ENCODE measurements around the gene ABCD2.
"Not testable (repeated sequence)": the region's sequence is repeated elsewhere in the genome, so short reads cannot be mapped to it uniquely, and the experiment has no call there.

ABCD2 gene

DNA sequence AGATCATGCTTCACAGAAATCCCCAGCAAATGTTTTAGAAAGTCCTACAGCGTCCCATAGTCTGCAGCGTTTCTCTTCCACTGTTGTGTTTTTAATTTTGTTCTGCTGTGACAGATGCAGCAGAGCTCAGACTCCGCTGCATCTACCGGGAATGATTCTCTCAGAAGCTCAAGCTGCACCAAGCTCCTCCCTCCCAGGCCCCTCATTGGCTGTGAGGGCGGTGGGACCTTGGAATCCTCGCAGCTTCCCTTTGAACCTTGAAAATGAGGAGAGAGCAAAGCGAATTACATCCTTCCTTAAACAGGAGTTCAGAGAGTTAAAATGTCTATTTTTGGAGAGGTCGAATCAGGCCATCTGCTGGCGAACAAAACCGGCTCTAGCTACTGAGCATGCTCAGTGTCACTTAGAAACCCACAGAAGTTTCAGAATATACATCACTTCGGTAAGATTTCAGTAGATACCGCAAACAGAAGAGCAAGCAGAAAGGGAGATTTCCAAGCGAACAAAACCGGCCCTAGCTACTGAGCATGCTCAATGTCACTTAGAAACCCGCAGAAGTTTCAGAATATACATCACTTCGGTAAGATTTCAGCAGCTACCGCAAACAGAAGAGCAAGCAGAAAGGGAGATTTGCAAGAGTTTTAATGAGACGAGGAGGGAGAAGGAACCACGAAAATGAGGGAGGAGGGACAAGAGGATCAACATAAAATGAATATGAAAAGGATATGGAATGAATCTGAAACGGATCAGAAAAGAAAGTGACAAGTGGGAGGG lies at the start of gene ABCD2:
ABCD2 (minus strand) TSS at position 144 of the 774 bp plus-strand sequence. CDS start 188 bp downstream, outside the sequence.
- DNase-seq = no peak

DNA sequence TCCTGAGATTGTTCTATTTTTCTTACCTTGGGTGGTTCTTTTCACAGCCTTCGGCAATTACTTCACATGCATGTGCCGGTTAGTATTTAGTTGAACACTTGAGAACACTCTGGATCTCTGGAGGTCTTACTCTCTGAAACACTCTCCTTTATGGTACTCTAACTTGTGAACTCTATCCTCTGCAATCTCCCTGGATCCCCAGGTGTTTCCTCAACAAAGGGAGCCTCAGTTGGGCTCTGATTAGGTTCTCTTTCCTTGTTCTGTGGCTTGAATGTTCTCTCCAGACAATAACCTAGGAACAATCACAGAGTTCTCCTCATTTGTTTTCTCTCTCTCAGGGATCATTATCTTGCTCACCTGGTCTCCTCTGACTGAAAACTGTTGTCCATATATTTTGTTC lies 40.5 kb upstream of the ABCD2 start:
- DNase-seq = no peak

DNA sequence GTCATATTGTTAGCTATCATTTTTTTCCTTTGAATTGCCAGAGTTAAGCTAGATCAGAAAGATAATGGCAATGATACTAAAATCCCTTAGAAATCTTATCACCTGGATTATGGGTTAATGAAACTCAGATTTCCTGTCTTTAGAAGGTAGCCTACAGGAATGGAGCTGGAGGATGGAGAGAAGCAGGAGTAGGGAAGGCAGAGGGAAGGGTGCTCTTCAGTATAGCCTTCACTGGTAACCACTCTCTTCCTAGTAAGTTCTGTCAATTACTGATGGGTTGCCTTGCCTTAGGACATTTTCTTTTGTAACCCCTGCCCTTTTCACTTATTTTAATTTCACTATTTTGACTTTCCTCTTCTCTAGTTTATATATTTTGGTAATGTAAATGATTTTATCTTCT lies 27.8 kb upstream of the ABCD2 start:
- DNase-seq = no peak

DNA sequence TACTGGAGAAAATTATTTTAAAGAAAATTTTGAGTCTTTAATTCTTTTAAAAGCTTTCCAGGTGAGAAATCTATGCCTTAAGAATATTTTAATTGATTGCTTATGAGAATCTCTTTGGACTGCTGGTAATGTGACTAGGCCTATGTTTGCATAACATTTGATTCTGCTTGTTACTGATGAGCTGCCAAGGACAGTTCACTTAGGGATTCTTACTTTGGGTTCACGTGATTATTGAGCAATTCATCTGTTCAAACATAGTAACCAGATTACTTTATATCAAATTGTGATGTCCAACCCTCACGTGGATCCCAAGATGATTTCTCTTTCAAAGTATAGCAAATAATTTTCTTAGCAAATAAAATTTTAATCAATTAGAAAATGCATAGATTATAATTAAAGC lies 27.4 kb upstream of the ABCD2 start:
- DNase-seq = no peak

DNA sequence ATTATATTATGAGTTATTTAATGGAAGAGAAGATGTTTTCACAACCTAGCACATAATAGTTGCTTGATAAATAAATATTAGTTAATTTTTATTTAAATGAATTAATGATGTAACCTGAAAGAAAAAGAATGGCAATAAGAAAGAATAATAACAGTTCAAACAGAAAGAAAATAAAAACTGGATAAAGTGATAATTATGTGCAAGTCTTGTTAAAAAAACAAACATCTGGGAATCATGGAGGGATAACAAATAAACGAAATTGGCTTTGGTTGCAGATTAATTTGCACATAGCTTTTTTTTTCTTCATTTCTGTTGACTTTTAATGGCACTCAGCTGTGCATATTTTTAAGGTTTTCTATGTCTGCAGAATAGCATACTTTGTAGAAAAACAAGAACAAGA lies 23.4 kb upstream of the ABCD2 start:
- DNase-seq = no peak

DNA sequence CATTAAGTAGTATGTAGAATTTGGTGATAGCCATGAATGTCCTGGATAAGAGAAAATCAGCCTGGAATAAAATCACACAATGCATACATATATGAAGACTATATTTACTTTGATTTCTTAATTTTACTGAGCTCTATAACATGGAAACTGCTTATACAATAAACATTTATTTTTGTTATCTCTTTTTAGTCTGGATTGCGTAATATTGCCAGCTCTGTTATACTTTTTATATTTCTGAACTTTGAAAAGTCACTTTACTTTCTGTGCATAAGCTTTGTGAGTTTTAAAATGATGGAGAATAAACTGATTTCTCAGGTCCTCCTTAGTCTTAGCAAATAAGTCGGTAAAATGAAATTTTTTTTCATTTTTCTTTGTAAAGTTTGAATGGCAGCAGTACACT lies 19.2 kb upstream of the ABCD2 start:
- no peak for DNase-seq

DNA sequence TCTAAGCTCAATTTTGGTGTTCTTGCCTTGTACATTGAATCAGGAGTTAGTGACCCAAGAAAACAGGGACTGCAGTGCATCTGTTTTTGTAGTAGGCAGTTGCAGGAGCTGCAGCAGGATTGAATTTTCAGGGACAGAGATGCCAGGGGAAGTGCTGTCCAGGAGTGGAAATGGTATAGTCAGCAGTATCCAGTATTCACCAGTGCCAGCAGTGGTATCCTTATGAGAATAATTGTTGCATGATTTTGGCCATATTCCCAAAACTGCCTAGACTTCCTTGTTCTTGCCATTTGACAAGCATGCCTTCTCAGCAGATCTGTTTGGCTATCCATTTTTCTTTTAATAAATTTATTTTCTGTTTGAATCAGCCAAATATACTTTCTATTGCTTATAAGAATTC lies 18.6 kb upstream of the ABCD2 start:
- DNase-seq = no peak

DNA sequence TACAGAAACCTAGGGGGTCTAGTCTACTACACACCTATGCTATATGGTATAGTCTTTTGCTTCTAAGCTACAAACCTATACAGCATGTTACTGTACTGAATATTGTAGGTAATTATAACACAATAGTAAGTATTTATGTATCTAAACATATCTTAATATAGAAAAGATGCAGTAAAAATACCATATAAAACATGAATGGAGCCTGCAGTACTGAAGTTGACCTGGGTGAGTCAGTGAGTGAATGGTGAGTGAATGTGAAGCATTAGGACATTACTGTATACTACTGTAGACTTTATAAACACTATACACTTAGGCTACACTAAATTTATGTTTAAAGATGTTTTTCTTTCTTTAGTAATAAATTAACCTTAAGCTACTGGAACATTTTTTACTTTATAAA lies 13.1 kb upstream of the ABCD2 start:
- DNase-seq = no peak

DNA sequence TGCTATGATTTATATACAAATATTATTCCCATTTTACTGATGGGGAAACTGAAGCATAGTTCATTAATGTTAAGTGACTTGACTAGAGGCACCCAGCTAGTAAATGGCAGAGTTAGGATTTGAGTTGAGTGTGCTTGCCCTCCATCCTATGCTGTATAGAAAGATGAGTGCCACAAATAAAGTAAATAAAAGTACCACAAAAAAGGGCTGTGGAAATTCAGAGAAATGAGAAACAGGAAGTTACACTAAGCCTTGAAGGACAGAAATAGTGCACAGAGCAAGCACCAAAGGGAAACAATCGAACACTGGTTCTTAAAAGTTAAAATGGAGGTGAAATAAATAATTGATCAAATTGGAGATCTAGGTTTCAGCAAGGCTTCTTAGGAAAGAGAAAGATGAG lies 9.2 kb upstream of the ABCD2 start:
- DNase-seq = no peak

DNA sequence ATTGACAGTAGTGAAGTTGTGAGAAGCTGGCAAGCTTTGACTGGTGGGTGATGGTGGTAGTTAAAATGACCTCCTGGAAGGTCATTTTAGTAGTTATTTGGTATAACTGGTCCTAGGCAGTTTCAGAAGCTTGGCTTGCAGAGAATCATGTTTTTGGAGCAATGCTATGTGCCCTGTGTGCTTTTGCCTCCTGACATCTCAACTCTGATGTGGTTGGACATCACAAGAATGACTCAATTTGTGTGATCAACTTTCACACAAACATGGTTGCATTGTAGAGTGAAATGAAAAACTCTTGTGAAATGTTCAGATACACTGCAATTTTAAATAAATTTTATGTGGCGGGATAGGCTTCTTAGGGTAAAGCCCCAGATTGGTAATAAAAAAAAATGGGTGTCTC lies 8.3 kb upstream of the ABCD2 start:
- DNase-seq = no peak

DNA sequence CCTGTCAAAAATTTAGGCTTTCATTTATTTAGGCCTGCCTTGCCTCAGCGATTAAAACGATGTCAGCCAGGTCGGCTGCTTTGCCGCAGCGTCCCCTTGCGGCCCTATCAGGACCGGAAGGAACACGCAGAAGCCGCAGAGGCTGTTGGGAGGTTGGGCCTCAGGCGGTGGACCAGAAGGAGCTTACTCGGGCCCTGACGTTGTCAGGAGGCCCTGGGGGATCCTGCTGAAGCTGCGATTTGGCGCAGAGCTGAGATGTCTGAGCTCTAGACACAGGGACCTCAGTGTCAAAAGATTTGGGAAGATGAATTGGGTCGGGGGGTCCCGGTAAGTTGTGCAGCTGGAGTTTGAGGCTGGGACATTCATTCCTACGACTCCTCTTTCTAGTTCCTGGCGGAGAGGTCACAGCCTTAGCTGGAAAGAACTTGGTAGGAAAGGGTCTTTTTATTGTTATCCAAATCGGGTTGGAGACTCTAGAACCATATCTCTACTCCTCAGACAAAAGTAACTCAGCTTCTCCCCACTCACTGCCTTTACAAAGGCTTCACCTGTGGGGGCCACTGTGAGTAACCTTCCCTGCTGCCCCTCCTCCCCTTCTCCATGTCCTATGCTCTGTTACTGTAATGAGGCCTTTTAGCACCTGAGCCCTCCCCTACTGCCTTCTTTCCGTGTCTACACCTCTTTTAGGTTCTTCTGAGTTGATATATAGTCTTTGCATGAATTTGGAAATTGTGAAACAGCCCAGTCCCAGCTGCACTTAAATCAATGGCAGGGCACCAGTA lies 6.6 kb upstream of the ABCD2 start:
- DNase-seq = no peak

DNA sequence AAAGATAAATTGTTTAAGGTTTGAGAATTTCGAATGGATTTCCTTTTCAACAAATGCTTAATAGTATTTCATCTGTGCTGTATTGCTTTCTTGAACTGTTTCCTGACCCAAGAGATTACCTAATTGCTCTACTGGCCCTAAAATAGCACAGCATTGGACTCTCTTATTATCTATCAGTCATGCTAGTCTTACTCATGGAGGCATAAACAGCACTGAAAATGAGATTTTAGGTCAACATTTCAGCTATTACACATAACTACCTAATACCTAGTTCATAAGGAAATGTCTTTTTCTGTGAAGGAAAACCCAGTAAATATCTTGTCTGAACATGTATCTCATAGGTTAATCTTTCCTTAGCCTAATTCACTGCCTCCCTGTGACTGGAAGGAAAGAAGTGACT lies 4.3 kb upstream of the ABCD2 start:
- no peak for DNase-seq

DNA sequence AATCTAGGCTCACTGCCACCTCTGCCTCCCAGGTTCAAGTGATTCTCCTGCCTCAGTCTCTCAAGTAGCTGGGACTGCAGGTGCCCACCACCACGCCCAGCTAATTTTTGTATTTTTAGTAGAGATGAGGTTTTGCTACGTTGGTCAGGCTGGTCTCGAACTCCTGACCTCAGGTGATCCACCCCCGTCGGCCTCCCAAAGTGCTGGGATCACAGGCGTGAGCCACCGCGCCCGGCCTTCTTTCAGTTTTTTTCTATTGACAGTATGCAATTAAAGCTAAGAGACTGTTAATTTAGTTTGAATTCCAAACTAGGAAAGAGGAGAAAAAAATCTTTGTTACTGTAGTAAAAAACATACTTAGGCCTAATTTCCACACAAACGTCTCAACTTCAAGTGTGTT lies 3.6 kb upstream of the ABCD2 start:
- DNase-seq = not testable (repeated sequence)

DNA sequence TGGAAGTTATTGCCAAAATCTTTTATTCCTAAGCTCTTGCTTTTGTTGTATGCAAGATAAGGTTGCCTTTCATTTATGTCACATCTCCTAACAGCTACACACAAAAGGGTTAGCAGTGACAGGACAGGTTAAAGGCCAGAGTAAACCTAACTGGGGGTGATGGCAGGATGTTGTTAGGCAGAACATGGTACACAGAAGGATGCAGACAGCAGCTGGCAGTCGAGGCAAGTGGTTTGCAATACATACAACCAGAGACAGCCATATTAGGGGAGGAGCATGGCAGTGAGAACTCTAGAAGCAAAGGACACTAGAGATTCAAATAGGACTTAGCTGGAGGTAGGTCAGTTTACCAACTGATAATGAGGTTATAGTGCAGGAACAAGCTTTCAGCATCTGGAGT lies 2.7 kb upstream of the ABCD2 start:
- DNase-seq = no peak

DNA sequence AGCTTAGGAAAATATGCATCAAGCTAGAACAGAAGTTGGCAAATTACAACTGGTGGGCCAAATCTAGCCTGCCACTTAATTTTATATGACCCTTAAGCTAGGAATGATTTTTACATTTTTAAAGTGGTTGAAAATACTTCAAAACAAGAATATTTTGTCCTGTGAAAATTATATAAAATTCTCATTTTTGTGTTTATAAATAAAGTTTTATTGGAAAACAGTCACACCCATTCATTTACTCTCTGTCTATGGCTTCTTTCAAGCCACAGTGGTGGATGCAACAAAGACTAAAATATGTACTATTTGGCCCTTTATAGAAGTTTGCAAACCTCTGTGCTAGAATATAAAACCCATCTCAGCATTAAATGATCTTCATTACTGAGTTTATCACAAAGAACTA lies 2.1 kb upstream of the ABCD2 start:
- DNase-seq = no peak

DNA sequence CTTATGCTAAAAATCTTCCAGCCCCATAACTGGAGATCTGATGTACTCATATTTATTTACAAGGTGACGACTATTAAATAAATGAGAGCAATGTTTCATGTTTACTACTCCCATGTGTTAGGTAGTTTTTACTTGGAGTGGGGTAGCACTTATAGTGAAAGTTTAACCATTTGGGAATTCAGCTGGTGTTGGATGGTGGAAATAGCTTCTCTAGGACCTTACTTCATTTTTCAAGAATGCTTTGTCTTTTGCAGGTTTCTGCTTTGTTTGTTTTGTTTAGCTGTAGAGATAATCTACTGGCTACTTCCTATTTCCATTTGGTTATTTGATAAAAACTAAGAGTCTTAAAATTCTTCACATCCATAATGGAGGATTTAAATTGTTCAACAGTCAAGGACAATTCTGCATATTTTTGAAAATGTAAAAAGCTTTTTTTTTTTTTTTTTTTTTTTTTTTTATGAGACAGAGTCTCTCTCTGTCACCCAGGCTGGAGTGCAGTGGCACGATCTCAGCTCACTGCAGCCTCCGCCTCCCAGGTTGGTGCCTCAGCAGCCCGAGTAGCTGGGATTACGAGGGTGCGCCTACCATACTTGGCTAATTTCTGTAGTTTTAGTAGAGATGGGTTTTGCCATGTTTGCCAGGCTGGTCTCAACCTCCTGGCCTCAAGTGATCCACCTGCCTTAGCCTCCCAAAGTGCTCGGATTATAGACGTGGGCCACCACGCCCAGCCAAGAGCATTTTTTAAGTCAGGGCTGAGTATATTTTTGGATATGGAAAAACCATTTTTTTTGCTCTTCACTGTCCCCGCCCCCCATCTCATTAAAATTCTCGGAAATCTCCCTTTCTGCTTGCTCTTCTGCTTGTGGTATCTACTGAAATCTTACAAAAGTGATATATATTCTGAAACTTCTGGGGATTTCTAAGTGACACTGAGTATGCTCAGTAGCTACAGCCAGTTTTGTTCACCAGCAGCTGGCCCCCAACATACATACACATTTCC lies 1.4 kb upstream of the ABCD2 start:
- no peak for DNase-seq

DNA sequence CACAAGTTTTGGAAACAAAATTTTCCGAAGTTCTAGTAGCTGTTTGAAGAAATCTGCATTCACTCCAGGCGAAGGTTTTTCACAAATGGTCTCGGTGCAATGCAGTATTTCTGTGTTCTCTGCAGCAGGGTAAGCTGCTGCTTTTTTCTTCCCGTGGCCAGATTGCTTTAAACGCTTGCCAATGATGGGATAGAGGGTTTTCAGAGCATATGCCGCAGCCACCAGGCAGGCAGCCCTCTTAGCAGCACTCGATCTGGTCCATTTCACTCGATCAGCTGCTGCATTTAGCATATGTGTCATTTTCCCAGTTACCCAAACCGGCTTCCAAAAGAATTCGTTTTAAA lies 315 bp downstream of the ABCD2 start:
- no peak for DNase-seq

DNA sequence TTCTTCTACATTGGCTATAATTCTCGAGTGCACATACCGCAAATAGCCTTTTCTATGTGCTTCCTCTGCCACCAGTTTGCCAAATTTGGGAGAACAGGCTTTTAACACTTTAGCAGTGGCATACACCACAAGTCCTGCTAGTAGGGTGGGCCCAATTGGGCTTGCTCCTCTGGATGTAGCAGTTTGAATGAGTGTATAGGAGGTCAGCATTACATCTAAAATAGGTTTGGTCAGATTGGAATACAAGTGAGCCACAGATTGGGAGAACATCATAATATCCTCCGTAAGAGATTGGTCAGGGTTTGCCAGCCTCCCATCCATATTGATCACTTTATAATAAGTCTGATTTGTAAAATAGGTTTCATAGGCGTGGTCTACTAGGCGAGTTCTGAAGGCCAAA lies 902 bp downstream of the ABCD2 start:
- no peak for DNase-seq

DNA sequence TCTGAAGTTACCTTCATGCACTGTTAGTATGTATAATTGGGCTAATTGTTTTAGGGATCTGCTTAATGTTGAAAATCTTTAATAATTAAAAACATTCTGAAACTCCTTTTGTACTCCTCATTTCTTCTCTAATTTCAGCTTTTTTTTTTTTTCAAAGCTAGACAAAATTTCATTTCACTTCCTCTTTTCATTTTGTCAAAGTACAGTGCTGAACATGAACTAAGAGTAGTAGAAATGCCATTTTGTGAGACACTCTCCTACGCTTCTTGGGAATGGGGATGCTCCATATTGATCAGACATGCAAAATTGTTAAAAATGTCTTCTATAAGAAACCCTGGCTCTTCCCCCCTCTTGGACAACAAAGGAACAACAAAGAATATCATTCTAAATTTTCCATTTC lies 1.7 kb downstream of the ABCD2 start:
- DNase-seq = no peak

DNA sequence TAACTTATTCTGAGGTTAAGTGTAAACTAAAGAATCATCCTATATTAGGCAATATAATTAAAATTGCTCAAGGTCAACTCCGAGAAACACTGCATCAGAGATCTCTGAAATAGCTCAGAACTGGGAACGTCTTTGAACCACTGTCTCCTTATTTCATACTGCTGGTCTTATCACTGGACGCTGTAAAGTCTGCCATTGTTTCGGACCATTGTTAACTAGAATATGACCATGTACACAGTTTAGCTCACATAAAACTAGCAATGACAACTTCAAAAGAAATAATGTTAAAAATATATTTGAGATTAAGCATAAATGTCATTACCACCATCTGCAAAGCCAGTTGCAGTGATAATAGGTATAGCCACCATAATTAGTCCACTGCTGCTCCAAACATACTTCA lies 2.9 kb downstream of the ABCD2 start:
- no peak for DNase-seq

DNA sequence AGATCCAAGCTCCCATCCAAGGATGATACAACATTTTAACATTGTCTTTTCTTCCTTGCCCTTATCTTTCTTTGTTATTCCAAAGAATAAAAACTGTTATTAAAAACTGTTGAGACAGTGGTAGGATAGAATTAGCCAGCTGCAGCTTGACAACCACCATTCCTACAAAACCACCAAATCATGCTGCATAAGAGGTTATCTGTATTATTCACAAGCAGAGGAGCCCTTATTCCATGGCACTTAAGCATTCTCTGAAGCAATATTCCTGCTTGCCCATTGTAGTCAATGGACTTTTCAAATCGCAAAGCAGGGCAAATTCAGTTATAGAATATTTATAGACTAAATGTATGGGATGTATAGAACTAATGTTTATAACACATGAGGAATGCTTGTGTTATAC lies 3.4 kb downstream of the ABCD2 start:
- no peak for DNase-seq

DNA sequence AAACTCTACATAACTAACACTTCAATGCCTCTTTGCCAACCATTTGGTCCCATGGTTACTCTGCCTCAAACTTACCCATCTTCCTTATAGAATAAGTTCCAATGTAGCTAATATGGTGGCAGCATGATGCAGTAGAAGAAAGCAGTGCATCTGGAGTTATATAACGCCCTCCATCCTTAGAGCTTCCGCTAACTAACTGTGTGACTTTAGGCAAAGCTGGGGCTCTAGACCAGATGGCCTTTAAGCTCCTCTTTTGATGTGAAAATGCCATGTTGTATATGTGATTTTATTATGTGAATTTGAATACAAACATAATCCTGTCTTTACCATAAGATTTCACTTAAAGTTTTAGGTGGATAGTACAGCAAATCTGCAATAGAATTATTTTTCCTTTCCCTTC lies 6.1 kb downstream of the ABCD2 start:
- DNase-seq = no peak

DNA sequence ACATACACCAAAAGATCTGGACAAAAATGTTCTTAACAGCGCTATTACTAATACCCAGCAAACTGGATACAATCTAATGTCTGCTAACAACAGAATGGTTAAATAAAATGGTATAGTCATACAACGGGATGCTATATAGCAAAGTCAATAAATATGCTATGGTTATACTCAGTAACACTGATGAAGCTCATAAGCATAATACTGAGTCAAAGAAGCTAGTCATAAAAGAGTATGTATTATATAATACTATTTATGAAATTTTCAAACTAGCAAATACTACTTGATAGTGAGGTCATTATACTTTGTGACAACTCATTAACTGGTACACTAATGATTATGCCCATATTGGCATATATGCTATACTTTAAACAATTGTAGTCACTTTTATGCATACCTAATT lies 7.4 kb downstream of the ABCD2 start:
- DNase-seq = no peak

DNA sequence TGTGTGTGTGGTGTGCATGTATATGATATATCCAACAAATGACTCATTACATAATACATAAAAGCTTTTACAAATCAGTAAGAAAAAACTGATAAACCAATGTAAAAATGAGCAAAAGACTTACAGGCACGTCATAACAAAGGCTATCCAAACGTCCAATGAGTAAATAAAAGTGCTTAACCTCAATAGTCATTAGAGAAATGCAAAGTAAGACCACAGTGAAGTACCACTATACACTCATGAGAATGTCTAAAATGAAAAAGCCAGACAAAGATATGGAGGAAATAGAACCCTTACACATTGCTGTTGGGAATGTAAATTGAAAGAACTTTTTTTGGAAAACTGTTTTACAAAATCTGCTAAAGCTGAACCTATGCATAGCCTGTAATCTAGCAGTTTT lies 7.8 kb downstream of the ABCD2 start:
- no peak for DNase-seq
